Activated CD8-positive, alpha-beta memory T cell treated with anti-CD3 and anti-CD28 coated beads for 36 hours (primary cell): ENCODE measurements around the gene CAPN10. TPM values are rescaled to one million over a fixed set of nuclear protein-coding genes. Genes with fewer than 3 reads are reported as not detected.

ENCODE experiments used
- CTCF ChIA-PET: fragments of 350-600 bp; sonication (Branson Sonifier 250); formaldehyde crosslinking; loops from one replicate; lab custom pipeline; 2021; ENCODE audit warnings: antibody characterized with exemption; lab: Charles Lee
- POLR2A ChIA-PET: fragments of 350-600 bp; sonication (Branson Sonifier 250); formaldehyde crosslinking; loops from one replicate; lab custom pipeline; 2021; ENCODE audit warnings: antibody characterized with exemption; lab: Charles Lee
- total RNA-seq, 2 experiments: library from RNA; stranded (reverse); gene quantifications; one replicate each; pipeline ENCODE4 v1.2.3, GENCODE V29; 2021

The CAPN10 gene
- total RNA-seq, result 10 to 100 TPM; 39.8 to 41.2 TPM

GRCh38 chr2:240586198-240586918, at the start of gene CAPN10:
CAPN10 (plus strand) TSS chr2:240586734; CDS start chr2:240586912, 178 bp downstream.
- ChIA-PET POLR2A (interaction anchor here (0.7 to 3.6 kb wide), 12 partner anchors 15 to 516 kb away, joined by 3 to 52 read pairs (median 4); partner anchors contain the start of genes ANKMY1, GPR35, MTERF4 and RNPEPL1), CTCF (interaction anchor here (0.6 to 5.9 kb wide), 7 partner anchors 17 to 72 kb away, joined by 3 to 42 read pairs (median 6); partner anchors contain the start of gene DUSP28)

GRCh38 chr2:240538031-240538780, 48.3 kb upstream of the CAPN10 start:
- ChIA-PET POLR2A (interaction anchor here (0.5 kb wide), 1 partner anchor 10 kb away, joined by 3 read pairs; no protein-coding TSS in a partner anchor), CTCF (interaction anchor here (1.4 kb wide), 1 partner anchor 29 kb away, joined by 3 read pairs; no protein-coding TSS in a partner anchor)

- POLR2A ChIA-PET, result interaction anchor here (0.5 kb wide), 1 partner anchor 11 kb away, joined by 3 read pairs; no protein-coding TSS in a partner anchor
- CTCF ChIA-PET, result interaction anchor here (1.4 kb wide), 1 partner anchor 28 kb away, joined by 3 read pairs; no protein-coding TSS in a partner anchor
These were observed 47.4 kb upstream of the CAPN10 start for GRCh38 chr2:240539101-240539500.

GRCh38 chr2:240539906-240540305, 46.6 kb upstream of the CAPN10 start:
- ChIA-PET CTCF (no interaction called here), POLR2A (no interaction called here)

- POLR2A ChIA-PET, result interaction anchor here (0.6 kb wide), 1 partner anchor 1293 kb away, joined by 5 read pairs; no protein-coding TSS in a partner anchor
- CTCF ChIA-PET, result interaction anchor here (0.7 to 1.3 kb wide), 2 partner anchors 37 to 74 kb away, joined by 3 to 5 read pairs; partner anchors contain the start of gene GPR35
These were observed 35.2 kb upstream of the CAPN10 start for GRCh38 chr2:240551288-240551687.

- POLR2A ChIA-PET, result no interaction called here
These were observed 34.7 kb upstream of the CAPN10 start for GRCh38 chr2:240551811-240552210.

GRCh38 chr2:240553956-240554480, 32.5 kb upstream of the CAPN10 start:
- CTCF ChIA-PET, result no interaction called here
- POLR2A ChIA-PET, result no interaction called here

More at GRCh38 chr2:240551811-240552210, 34.7 kb upstream of the CAPN10 start:
- CTCF ChIA-PET, result interaction anchor here (1.3 kb wide), 1 partner anchor 37 kb away, joined by 5 read pairs; no protein-coding TSS in a partner anchor

GRCh38 chr2:240554767-240555493, 31.6 kb upstream of the CAPN10 start:
- ChIA-PET CTCF (interaction anchor here (2.5 kb wide), 1 partner anchor 41 kb away, joined by 6 read pairs; no protein-coding TSS in a partner anchor), POLR2A (no interaction called here)

GRCh38 chr2:240555541-240556250, 30.8 kb upstream of the CAPN10 start:
- POLR2A ChIA-PET, result no interaction called here
- CTCF ChIA-PET, result interaction anchor here (2.5 kb wide), 1 partner anchor 42 kb away, joined by 6 read pairs; no protein-coding TSS in a partner anchor

- ChIA-PET POLR2A (no interaction called here), CTCF (interaction anchor here (0.7 to 2.5 kb wide), 2 partner anchors 32 to 43 kb away, joined by 3 to 6 read pairs; no protein-coding TSS in a partner anchor)
These were observed 29.9 kb upstream of the CAPN10 start for GRCh38 chr2:240556553-240557100.

GRCh38 chr2:240557101-240557751, 29.3 kb upstream of the CAPN10 start:
- ChIA-PET CTCF (interaction anchor here (0.7 to 2.5 kb wide), 2 partner anchors 32 to 43 kb away, joined by 3 to 6 read pairs; no protein-coding TSS in a partner anchor), POLR2A (no interaction called here)

GRCh38 chr2:240557808-240558207, 28.7 kb upstream of the CAPN10 start, which contains the start of gene ANKMY1:
ANKMY1 (minus strand) TSS chr2:240557988; CDS start chr2:240557335, 653 bp downstream.
- ChIA-PET POLR2A (interaction anchor here (0.6 kb wide), 1 partner anchor 29 kb away, joined by 3 read pairs; the partner anchor contains the start of gene CAPN10), CTCF (interaction anchor here (2.5 kb wide), 1 partner anchor 44 kb away, joined by 6 read pairs; no protein-coding TSS in a partner anchor)

- ChIA-PET POLR2A (interaction anchor here (0.6 kb wide), 1 partner anchor 28 kb away, joined by 3 read pairs; the partner anchor contains the start of gene CAPN10), CTCF (no interaction called here)
These were observed 28.2 kb upstream of the CAPN10 start for GRCh38 chr2:240558236-240558761.

- ChIA-PET CTCF (interaction anchor here (1.0 kb wide), 1 partner anchor 45 kb away, joined by 3 read pairs; no protein-coding TSS in a partner anchor), POLR2A (no interaction called here)
These were observed 27.2 kb upstream of the CAPN10 start for GRCh38 chr2:240559286-240559685.

- CTCF ChIA-PET, result interaction anchor here (1.4 to 1.8 kb wide), 3 partner anchors 21 to 62 kb away, joined by 3 to 14 read pairs (median 9); partner anchors contain the start of gene CAPN10
- POLR2A ChIA-PET, result interaction anchor here (1.4 to 2.1 kb wide), 4 partner anchors 9 to 45 kb away, joined by 4 to 13 read pairs (median 8); partner anchors contain the start of gene CAPN10
These were observed 26.5 kb upstream of the CAPN10 start, which contains the start of gene DUSP28 for GRCh38 chr2:240560084-240560479. DUSP28 (plus strand) TSS chr2:240560357; CDS start chr2:240560685, 328 bp downstream.
